Measurements from ENCODE around the gene CST7.

GRCh38 chr20:25000268-25000801 lies 51.3 kb downstream of the CST7 start:
- TF ChIP-seq CTCF (IDR thresholded peaks at IDR 0.05; ENCODE audit: low read length) (no peak), EZH2 (optimal IDR thresholded peaks at IDR 0.05; ENCODE audit: low read depth, low read length) (no peak)
